AG10803 (cell line): ENCODE results near the gene LSAMP.

Experiments used
- DNase-seq: peaks from one replicate; pipeline ENCODE4 v3.0.0; 2010; ENCODE audit warnings: low read depth
- H3K4me3 ChIP-seq: 2 replicates; pipeline ENCODE4 v1.5.1; 2011; ENCODE audit warnings: mild to moderate bottlenecking, low read length, control low read depth
- TF ChIP-seq, protein P1 (sequence below): conservative IDR thresholded peaks from 2 replicates; pipeline ENCODE4 v1.5.1; 2011; ENCODE audit warnings: mild to moderate bottlenecking, low read length, control low read depth, inconsistent platforms

LSAMP gene

DNA sequence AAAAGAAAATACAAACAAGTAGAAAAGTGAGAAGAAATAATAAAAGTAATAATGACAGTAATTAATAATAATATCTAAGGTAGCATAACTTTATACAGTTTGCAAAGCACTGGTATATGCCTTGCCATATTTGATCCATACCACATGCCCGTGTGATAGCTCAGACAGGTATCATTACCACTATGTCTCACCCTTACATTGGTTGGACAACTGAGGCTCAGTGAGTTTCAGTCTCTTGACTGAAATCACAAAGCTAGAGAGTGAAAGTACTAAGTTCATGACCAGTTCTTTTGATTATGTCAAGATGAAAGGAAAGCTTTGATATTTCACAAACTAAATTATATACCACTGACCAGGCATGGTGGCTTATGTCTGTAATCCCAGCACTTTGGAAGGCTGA is 413.1 kb downstream of the LSAMP start:
- TF ChIP-seq, protein P1, sequence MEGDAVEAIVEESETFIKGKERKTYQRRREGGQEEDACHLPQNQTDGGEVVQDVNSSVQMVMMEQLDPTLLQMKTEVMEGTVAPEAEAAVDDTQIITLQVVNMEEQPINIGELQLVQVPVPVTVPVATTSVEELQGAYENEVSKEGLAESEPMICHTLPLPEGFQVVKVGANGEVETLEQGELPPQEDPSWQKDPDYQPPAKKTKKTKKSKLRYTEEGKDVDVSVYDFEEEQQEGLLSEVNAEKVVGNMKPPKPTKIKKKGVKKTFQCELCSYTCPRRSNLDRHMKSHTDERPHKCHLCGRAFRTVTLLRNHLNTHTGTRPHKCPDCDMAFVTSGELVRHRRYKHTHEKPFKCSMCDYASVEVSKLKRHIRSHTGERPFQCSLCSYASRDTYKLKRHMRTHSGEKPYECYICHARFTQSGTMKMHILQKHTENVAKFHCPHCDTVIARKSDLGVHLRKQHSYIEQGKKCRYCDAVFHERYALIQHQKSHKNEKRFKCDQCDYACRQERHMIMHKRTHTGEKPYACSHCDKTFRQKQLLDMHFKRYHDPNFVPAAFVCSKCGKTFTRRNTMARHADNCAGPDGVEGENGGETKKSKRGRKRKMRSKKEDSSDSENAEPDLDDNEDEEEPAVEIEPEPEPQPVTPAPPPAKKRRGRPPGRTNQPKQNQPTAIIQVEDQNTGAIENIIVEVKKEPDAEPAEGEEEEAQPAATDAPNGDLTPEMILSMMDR, result no peak
- H3K4me3 ChIP-seq, result no peak overlapping the region
- DNase-seq, result no peak

DNA sequence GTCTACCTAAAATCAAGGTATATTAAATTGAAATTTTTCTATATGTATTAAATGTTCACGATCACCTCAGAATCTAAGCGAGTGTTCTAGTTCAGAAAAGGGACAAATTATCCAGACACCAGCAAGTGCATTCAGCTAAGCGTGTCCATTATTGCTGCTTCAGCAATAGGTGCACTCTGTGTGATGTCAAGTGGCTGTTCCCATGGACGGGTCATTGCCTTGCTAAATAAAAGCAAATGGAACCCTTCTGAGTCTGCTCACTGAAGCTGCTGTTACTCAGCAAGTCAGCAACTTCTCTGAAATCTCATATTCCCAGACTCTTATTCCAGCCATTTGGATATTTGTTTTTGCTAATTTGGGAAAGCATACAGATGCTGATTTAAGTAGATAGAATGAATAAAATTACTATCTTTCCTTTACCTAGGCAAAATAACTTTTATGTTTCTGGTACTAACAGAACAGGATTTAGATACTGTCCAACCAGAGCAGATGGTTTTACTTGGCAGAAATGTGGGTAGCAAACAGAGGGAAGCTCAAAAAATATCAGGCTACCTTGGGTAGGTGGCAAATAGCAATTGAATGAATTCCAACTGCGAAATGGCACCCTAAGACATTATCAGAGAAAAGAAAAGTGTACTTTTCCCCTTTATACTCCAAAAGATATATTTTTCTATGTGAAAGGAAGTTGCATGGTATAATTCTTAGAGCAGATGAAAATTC is 415.0 kb downstream of the LSAMP start:
- no peak overlapping the region for H3K4me3 ChIP-seq
- no peak for DNase-seq
- TF ChIP-seq, protein P1, result no peak

DNA sequence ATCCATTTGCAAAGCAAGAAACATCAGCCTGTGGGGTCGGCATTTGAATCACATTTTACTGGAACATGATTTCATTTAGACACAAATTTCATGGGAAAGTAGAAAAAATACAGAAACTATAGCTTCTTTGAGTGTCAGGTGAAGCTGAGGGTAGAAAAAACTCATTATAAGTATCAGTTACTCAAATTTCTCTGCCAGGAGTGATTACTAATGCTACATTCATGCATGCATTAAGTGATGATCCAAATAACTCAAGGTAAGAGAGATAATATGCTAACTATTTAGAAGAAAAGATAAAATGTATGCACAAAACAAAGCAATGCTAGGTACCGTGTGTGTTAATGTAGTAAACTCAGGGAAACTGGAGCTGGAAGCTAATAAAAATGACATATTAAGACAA is 416.0 kb downstream of the LSAMP start:
- TF ChIP-seq, protein P1, result no peak
- no peak overlapping the region for H3K4me3 ChIP-seq
- no peak for DNase-seq

DNA sequence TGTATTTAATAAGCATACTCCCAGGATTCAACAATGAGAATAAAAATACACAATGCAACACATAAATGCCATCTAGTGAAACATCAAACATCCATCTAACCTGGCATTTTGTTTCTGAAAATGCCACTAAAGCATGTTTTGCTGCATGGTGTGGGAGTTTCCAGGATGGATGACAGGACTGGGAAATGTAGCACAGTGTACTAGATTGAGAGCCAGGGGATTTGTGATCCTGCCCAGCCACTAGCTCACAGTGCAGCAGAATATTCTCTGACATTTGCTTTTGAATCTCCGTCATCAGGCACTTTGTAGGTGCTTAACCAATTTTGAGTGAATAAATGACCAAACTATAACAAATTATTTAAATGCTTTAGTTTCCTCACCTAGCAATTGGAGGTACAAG is 417.1 kb downstream of the LSAMP start:
- TF ChIP-seq, protein P1, result no peak
- no peak for DNase-seq
- H3K4me3 ChIP-seq, result no peak overlapping the region

DNA sequence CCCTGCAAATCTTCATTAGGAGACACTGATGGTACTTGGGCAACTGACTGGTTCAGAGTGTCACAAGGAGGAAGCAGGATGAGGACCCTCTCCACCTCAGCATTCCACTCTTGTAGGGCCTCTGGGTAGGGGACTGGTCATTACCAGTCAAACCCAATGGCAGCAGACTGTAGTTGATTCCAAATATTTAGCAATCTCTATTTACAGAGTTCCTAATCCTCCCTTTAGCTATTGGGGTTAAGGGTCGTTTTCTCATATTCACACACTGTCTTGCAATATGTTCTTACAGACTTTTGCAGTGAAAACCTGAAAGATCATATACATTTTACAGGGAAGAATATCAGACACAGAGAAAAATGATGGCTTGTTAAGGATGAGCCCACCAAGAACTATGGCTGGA is 424.3 kb downstream of the LSAMP start:
- DNase-seq, result no peak
- no peak overlapping the region for H3K4me3 ChIP-seq
- TF ChIP-seq, protein P1, result no peak

DNA sequence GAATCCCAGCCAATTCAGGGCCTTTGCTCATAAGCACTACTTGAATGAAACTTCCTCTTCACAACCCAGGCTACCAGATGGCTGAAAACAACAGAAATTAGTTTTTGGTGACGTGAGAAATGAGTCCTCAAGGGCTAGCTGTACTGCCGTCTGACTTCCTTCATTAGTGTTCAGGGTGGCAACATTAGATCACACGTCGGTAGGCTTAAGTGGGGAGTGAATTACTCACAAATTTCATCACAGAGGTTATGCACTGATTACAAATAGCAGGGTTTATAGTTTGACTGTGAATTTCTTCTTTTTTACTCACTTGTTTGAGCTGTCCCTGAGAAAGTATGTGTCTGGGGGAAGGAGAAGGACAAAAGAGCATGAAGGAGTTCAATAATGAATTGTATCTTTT is 424.8 kb downstream of the LSAMP start:
- H3K4me3 ChIP-seq, result no peak overlapping the region
- TF ChIP-seq, protein P1, result no peak
- DNase-seq, result peak; percentile 70

DNA sequence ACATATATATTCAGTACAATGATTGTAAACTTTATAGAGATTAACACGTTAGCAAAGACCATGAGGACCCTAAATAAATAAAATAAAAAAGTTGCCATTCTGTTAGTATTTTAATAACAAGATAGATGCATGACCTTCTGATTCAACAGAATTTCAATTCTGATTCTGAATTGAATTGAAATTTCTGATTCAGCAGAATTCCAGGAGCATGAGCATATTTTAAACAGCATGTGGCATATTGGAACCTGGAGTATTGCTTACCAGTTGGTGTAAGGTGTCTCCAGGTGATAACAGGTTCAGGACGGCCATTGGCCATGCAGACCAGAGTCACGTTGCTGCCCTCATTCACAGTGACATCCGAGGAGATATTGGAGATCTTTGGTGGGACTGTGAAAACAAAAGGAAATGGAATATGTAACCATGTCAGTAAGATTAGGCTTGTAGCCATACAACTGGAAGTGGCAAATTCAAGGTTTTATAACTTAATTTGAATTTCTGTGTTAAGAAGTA is 426.0 kb downstream of the LSAMP start:
- H3K4me3 ChIP-seq, result no peak overlapping the region
- no peak for DNase-seq
- TF ChIP-seq, protein P1, result no peak
